Neural cell (in vitro differentiated cells): ENCODE results near the gene KIR3DL3. TPM values are rescaled to one million over a fixed set of nuclear protein-coding genes. Genes with fewer than 3 reads are reported as not detected.

Experiments used
- H2AFZ ChIP-seq: fragments of 200-600, 300-800 bp; sonication (generic), shearing (Covaris generic); 2 replicates; pipeline ENCODE4 v1.6.0; 2014; ENCODE audit warnings: low read depth, mild to moderate bottlenecking, antibody characterized with exemption, low read length, moderate library complexity
- H3F3A ChIP-seq: fragments of 200-600 bp; shearing (Covaris generic); 2 replicates; pipeline ENCODE4 v1.6.1; 2016; ENCODE audit warnings: mild to moderate bottlenecking, moderate library complexity, mixed read lengths, antibody characterized with exemption, low read length; ENCODE audit not compliant: insufficient read depth, poor library complexity, severe bottlenecking
- H3K27ac ChIP-seq: fragments of 200-600, 300-800 bp; sonication (generic), shearing (Covaris generic); 2 replicates; pipeline ENCODE4 v1.5.1; 2014; ENCODE audit warnings: mild to moderate bottlenecking, low read length, moderate library complexity
- H3K27me3 ChIP-seq: fragments of 300-800, 200-600 bp; sonication (generic), shearing (Covaris generic); 2 replicates; pipeline ENCODE4 v1.6.0; 2014; ENCODE audit warnings: mild to moderate bottlenecking, low read depth, low read length, moderate library complexity; ENCODE audit not compliant: insufficient read depth
- H3K36me3 ChIP-seq: fragments of 300-800, 200-600 bp; sonication (generic), shearing (Covaris generic); 2 replicates; pipeline ENCODE4 v1.5.1; 2014; ENCODE audit warnings: mild to moderate bottlenecking, antibody characterized with exemption, low read length, moderate library complexity; ENCODE audit not compliant: insufficient read depth
- H3K4me2 ChIP-seq: fragments of 300-800, 200-600 bp; sonication (generic), shearing (Covaris generic); 2 replicates; pipeline ENCODE4 v1.6.0; 2014; ENCODE audit warnings: mild to moderate bottlenecking, low read length
- H3K4me3 ChIP-seq: fragments of 300-800, 200-600 bp; sonication (generic), shearing (Covaris generic); 2 replicates; pipeline ENCODE4 v1.5.1; 2014; ENCODE audit warnings: mild to moderate bottlenecking, low read length, moderate library complexity
- H3K79me2 ChIP-seq: fragments of 200-600 bp; shearing (Covaris generic); replicated peaks from 2 replicates; pipeline ENCODE4 v1.6.0; 2014; ENCODE audit warnings: mild to moderate bottlenecking, low read length, moderate library complexity; ENCODE audit not compliant: insufficient read depth
- H3K9ac ChIP-seq: fragments of 300-800, 200-600 bp; sonication (generic), shearing (Covaris generic); 2 replicates; pipeline ENCODE4 v1.6.1; 2016; ENCODE audit warnings: mild to moderate bottlenecking, low read length, mixed read lengths
- H3K9me2 ChIP-seq: fragments of 200-600 bp; shearing (Covaris generic); 2 replicates; pipeline ENCODE4 v1.6.1; 2016; ENCODE audit warnings: mild to moderate bottlenecking, low read length, mixed read lengths; ENCODE audit not compliant: insufficient read depth
- H3K9me3 ChIP-seq: fragments of 200-600, 300-800 bp; sonication (generic), shearing (Covaris generic); 2 replicates; pipeline ENCODE4 v1.6.1; 2016; ENCODE audit warnings: mild to moderate bottlenecking, mixed run types, low read length, moderate library complexity, mixed read lengths
- H4K20me1 ChIP-seq: fragments of 200-600 bp; shearing (Covaris generic); 2 replicates; pipeline ENCODE4 v1.6.1; 2016; ENCODE audit warnings: mild to moderate bottlenecking, mixed run types; ENCODE audit not compliant: insufficient read depth
- EP300 ChIP-seq: fragments of 450-650 bp; conservative IDR thresholded peaks from 2 replicates; pipeline ENCODE4 v1.6.1; 2014; ENCODE audit warnings: antibody characterized with exemption, mild to moderate bottlenecking, moderate library complexity; ENCODE audit not compliant: poor library complexity, severe bottlenecking
- EZH2 ChIP-seq: fragments of 200-600, 300-800 bp; shearing (Covaris generic), sonication (generic); IDR thresholded peaks from 2 replicates; pipeline ENCODE4 v1.6.1; 2014; ENCODE audit warnings: antibody characterized with exemption, low read length, borderline replicate concordance, mild to moderate bottlenecking; ENCODE audit not compliant: insufficient read depth, poor library complexity, severe bottlenecking
- MXI1 ChIP-seq: fragments of 450-650 bp; conservative IDR thresholded peaks from 2 replicates; pipeline ENCODE4 v1.6.1; 2014; ENCODE audit warnings: antibody characterized with exemption, mild to moderate bottlenecking; ENCODE audit not compliant: poor library complexity, severe bottlenecking
- POLR2AphosphoS5 ChIP-seq: IDR thresholded peaks from 2 replicates; pipeline ENCODE4 v1.6.1; 2012
- RAD21 ChIP-seq: fragments of 450-650 bp; conservative IDR thresholded peaks from 2 replicates; pipeline ENCODE4 v1.6.1; 2014; ENCODE audit warnings: antibody characterized with exemption, mild to moderate bottlenecking, moderate library complexity
- SMC3 ChIP-seq: fragments of 450-650 bp; conservative IDR thresholded peaks from 2 replicates; pipeline ENCODE4 v1.6.1; 2014; ENCODE audit warnings: antibody characterized with exemption, mild to moderate bottlenecking, moderate library complexity; ENCODE audit not compliant: poor library complexity
- TAF1 ChIP-seq: IDR thresholded peaks from 2 replicates; pipeline ENCODE4 v1.6.1; 2012; ENCODE audit warnings: low read depth
- polyA plus RNA-seq: library from polyadenylated mRNA; depleted of rRNA; stranded (reverse); fragments of >200 nt; gene quantifications from 2 replicates; pipeline ENCODE4 v1.2.3, GENCODE V29; 2014
- TF ChIP-seq, protein P1 (sequence below): IDR thresholded peaks from 2 replicates; pipeline ENCODE4 v1.6.1; 2012; ENCODE audit warnings: borderline replicate concordance
- TF ChIP-seq, protein P2 (sequence below): fragments of 450-650 bp; IDR thresholded peaks from 2 replicates; pipeline ENCODE4 v1.5.1; 2014; ENCODE audit warnings: antibody characterized with exemption, mild to moderate bottlenecking, moderate library complexity; ENCODE audit not compliant: poor library complexity, severe bottlenecking

Gene KIR3DL3
- polyA plus RNA-seq, 1 donor from 2014 or later = not detected

DNA sequence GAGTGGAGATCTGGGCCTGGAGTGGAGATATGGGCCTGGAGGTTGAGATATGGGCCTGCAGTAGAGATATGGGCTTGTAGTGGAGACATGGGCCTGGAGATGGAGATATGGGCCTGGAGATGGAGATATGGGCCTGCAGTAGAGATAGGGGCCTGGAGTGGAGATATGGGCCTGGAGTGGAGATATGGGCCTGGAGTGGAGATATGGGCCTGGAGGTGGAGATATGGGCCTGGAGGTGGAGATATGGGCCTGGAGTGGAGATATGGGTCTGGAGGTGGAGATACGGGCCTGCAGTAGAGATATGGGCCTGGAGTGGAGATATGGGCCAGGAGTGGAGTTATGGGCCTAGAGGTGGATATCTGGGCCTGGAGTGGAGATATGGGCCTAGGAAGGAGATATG lies 14.5 kb downstream of the KIR3DL3 start:
- Histone ChIP-seq H3K27me3 (no peaks in the 10 kb centered on the region), H4K20me1 (no peaks in the 10 kb centered on the region), H2AFZ (no peak overlapping the region), H3K4me2 (no peak overlapping the region), H3F3A (no peaks in the 10 kb centered on the region), H3K27ac (no peak overlapping the region), H3K79me2 (no peaks in the 10 kb centered on the region), H3K9ac (no peak overlapping the region), H3K9me2 (no peaks in the 10 kb centered on the region), H3K36me3 (no peaks in the 10 kb centered on the region), H3K4me3 (no peak overlapping the region), H3K9me3 (no peaks in the 10 kb centered on the region)
- TF ChIP-seq EP300 (no peak), RAD21 (no peak), POLR2AphosphoS5 (no peak), SMC3 (no peak), MXI1 (no peak), EZH2 (no peak), TAF1 (no peak)
- TF ChIP-seq, protein P1, sequence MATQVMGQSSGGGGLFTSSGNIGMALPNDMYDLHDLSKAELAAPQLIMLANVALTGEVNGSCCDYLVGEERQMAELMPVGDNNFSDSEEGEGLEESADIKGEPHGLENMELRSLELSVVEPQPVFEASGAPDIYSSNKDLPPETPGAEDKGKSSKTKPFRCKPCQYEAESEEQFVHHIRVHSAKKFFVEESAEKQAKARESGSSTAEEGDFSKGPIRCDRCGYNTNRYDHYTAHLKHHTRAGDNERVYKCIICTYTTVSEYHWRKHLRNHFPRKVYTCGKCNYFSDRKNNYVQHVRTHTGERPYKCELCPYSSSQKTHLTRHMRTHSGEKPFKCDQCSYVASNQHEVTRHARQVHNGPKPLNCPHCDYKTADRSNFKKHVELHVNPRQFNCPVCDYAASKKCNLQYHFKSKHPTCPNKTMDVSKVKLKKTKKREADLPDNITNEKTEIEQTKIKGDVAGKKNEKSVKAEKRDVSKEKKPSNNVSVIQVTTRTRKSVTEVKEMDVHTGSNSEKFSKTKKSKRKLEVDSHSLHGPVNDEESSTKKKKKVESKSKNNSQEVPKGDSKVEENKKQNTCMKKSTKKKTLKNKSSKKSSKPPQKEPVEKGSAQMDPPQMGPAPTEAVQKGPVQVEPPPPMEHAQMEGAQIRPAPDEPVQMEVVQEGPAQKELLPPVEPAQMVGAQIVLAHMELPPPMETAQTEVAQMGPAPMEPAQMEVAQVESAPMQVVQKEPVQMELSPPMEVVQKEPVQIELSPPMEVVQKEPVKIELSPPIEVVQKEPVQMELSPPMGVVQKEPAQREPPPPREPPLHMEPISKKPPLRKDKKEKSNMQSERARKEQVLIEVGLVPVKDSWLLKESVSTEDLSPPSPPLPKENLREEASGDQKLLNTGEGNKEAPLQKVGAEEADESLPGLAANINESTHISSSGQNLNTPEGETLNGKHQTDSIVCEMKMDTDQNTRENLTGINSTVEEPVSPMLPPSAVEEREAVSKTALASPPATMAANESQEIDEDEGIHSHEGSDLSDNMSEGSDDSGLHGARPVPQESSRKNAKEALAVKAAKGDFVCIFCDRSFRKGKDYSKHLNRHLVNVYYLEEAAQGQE = no peak
- TF ChIP-seq, protein P2, sequence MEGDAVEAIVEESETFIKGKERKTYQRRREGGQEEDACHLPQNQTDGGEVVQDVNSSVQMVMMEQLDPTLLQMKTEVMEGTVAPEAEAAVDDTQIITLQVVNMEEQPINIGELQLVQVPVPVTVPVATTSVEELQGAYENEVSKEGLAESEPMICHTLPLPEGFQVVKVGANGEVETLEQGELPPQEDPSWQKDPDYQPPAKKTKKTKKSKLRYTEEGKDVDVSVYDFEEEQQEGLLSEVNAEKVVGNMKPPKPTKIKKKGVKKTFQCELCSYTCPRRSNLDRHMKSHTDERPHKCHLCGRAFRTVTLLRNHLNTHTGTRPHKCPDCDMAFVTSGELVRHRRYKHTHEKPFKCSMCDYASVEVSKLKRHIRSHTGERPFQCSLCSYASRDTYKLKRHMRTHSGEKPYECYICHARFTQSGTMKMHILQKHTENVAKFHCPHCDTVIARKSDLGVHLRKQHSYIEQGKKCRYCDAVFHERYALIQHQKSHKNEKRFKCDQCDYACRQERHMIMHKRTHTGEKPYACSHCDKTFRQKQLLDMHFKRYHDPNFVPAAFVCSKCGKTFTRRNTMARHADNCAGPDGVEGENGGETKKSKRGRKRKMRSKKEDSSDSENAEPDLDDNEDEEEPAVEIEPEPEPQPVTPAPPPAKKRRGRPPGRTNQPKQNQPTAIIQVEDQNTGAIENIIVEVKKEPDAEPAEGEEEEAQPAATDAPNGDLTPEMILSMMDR = no peak

DNA sequence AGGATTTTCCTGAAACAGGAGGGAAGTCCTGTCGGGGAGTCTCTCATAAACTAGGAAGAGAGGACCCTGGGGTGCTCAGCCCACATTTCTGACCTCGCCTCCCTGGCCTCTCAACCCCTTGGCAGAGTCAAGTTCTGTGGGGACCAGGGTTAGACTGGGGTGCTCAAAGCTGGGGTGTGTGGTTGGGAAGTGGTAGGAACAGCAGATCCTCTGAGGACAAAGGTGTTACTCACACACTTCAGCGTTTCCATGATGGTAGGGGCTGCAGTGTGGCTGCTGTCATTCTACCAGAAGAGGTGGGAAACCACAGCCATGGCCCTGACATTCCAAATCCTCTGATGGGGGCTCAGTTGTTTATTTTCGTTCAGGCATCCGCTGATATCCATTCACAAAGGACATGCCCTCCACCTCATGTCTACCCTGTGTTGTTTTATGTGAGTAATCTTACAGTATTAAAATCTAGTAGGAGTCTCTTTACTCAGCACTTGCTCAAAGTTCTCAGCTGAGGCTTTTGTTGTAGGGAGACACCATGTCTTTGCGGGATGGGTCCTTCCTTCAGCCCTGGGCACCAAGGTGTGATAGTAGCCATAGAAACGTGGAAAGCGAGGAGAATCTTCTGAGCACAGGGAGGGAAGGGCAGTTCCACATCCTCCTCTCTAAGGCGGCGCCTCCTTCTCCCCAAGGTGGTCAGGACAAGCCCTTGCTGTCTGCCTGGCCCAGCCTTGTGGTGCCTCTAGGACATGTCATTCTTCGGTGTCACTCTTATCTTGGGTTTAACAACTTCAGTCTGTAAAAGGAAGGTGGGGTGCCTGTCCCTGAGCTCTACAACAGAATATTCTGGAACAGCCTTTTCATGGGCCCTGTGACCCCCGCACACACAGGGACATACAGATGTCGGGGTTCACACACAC lies 15.6 kb downstream of the KIR3DL3 start:
- no peaks in the 10 kb centered on the region for H3F3A ChIP-seq

More for the DNA sequence above, 15.6 kb downstream of the KIR3DL3 start:
- Histone ChIP-seq H3K4me3 (no peak overlapping the region), H3K9me2 (no peaks in the 10 kb centered on the region), H4K20me1 (no peaks in the 10 kb centered on the region), H3K27ac (no peak overlapping the region), H3K9me3 (no peaks in the 10 kb centered on the region), H2AFZ (no peak overlapping the region), H3K27me3 (no peaks in the 10 kb centered on the region), H3K79me2 (no peaks in the 10 kb centered on the region), H3K36me3 (no peaks in the 10 kb centered on the region), H3K4me2 (no peak overlapping the region), H3K9ac (no peak overlapping the region)
- TF ChIP-seq EP300 = no peak
- TF ChIP-seq TAF1 = no peak
- no peak for TF ChIP-seq RAD21
- TF ChIP-seq, protein P2 = no peak
- no peak for TF ChIP-seq SMC3
- TF ChIP-seq MXI1 = no peak
- TF ChIP-seq POLR2AphosphoS5 = no peak
- TF ChIP-seq EZH2 = no peak
- TF ChIP-seq, protein P1 = no peak
